Endometrial microvascular endothelial cells (primary cell): ENCODE measurements around the gene CD74. TPM values are rescaled to one million over a fixed set of nuclear protein-coding genes. Genes with fewer than 3 reads are reported as not detected.
"Not testable (repeated sequence)": the region's sequence is repeated elsewhere in the genome, so short reads cannot be mapped to it uniquely, and the experiment has no call there.

ENCODE experiments used
- in situ Hi-C: cut with HindIII; loops from 2 replicates; pipeline ENCODE4 v1.10.0; 2017; ENCODE audit warnings: low sequenced_read_pairs, low pct_unique_long_range_greater_than_20kb; ENCODE audit errors: inconsistent ontology term
- total RNA-seq: library from RNA; depleted of rRNA; stranded (reverse); fragments of >200 nt; gene quantifications from one replicate; pipeline ENCODE4 v1.2.3, GENCODE V29; 2015; ENCODE audit errors: inconsistent ontology term

Gene CD74
- total RNA-seq, 1 donor from 2014 or later = 9.4 TPM

GRCh38 chr5:150413902-150414790, 1.4 kb upstream of the CD74 start:
- in situ Hi-C loops = not testable (repeated sequence)

GRCh38 chr5:150413176-150413901, 629 bp upstream of the CD74 start:
- in situ Hi-C loops = no loop called here

GRCh38 chr5:150411245-150411979, 1.3 kb downstream of the CD74 start:
- in situ Hi-C loops = no loop called here

- in situ Hi-C loops = no loop called here
Observed at GRCh38 chr5:150410524-150411244, 2.0 kb downstream of the CD74 start.

GRCh38 chr5:150409638-150410523, 2.8 kb downstream of the CD74 start:
- in situ Hi-C loops = no loop called here

- in situ Hi-C loops = no loop called here
Observed at GRCh38 chr5:150408231-150408943, 4.3 kb downstream of the CD74 start.

GRCh38 chr5:150407096-150407720, 5.5 kb downstream of the CD74 start:
- in situ Hi-C loops = no loop called here

- in situ Hi-C loops = no loop called here
Observed at GRCh38 chr5:150406723-150407095, 6.0 kb downstream of the CD74 start.

- in situ Hi-C loops = no loop called here
Observed at GRCh38 chr5:150406103-150406722, 6.5 kb downstream of the CD74 start.

- in situ Hi-C loops = no loop called here
Observed at GRCh38 chr5:150404941-150405816, 7.5 kb downstream of the CD74 start.

- in situ Hi-C loops = no loop called here
Observed at GRCh38 chr5:150404535-150404934, 8.2 kb downstream of the CD74 start.

GRCh38 chr5:150404121-150404520, 8.6 kb downstream of the CD74 start:
- in situ Hi-C loops = no loop called here

- in situ Hi-C loops = no loop called here
Observed at GRCh38 chr5:150402901-150403342, 9.8 kb downstream of the CD74 start.

GRCh38 chr5:150402229-150402773, 10.4 kb downstream of the CD74 start:
- in situ Hi-C loops = no loop called here
